Measurements from ENCODE around the gene SMG6. TPM values are rescaled to one million over a fixed set of nuclear protein-coding genes. Genes with fewer than 3 reads are reported as not detected.
A peak's percentile ranks its signal among the peaks of the same experiment; 100 is the strongest.

Gene SMG6
- total RNA-seq, 2 donors from 2014 or later = 33.2 to 82.9 TPM

- H3K4me3 ChIP-seq = peak overlapping the region; percentile 36
- ATAC-seq (ENCODE audit: insufficient number of reproducible peaks, low FRiP score, low read depth) = peak; percentile 37
Observed at GRCh38 chr17:2011411-2012371, 291.9 kb downstream of the SMG6 start.

More at GRCh38 chr17:2011411-2012371, 291.9 kb downstream of the SMG6 start:
- Histone ChIP-seq H3K9me3 (no peaks in the 10 kb centered on the region), H3K4me1 (ENCODE audit: control insufficient read depth in 1 of 2, low read depth in 2 of 2) (peaks cover 34 to 53% of the 10 kb centered on the region in 2 donors), H3K36me3 (no peaks in the 10 kb centered on the region), H3K27ac (peak overlapping the region; percentile 77 to 80), H3K27me3 (replicated peaks; ENCODE audit: insufficient read depth) (no peaks in the 10 kb centered on the region)
- no peak for TF ChIP-seq CTCF (IDR thresholded peaks at IDR 0.05)
- no peak for DNase-seq (ENCODE audit: low spot score)

Other genes starting within 250 kb of the SMG6 start
- 10 to 100 TPM; 38.3 to 53.9 TPM for gene HIC1, start 248.7 kb downstream of the SMG6 start, total RNA-seq
- 10 to 100 TPM; 10.5 to 20.8 TPM for gene SRR, start 165 bp upstream of the SMG6 start, total RNA-seq
- gene TSR1, start 32.7 kb upstream of the SMG6 start, total RNA-seq = 10 to 100 TPM; 36.0 to 63.2 TPM
- gene SGSM2, start 33.7 kb upstream of the SMG6 start, total RNA-seq = 10 to 100 TPM; 58.1 to 70.3 TPM
- 10 to 100 TPM; 17.9 to 27.1 TPM for gene MNT, start 97.3 kb upstream of the SMG6 start, total RNA-seq
- 10 to 100 TPM; 37.6 to 37.9 TPM for gene METTL16, start 208.1 kb upstream of the SMG6 start, total RNA-seq

All from thoracic aorta (tissue), 2 donors.